ENCODE data around the gene TRPV4.

- TF ChIP-seq CTCF (IDR thresholded peaks at IDR 0.05; ENCODE audit: low read depth, low read length) (peak; percentile 98), POLR2A (IDR thresholded peaks at IDR 0.05; ENCODE audit: extremely low read depth, insufficient read length) (no peak)
Observed at GRCh38 chr12:109775172-109775881, 57.9 kb downstream of the TRPV4 start.

Measured in NB4 (cell line).